HG03060 (cell line): ENCODE results near the gene OR1F1.
"Not testable (repeated sequence)": the region's sequence is repeated elsewhere in the genome, so short reads cannot be mapped to it uniquely, and the experiment has no call there.

Experiments
- ATAC-seq: cut with Tn5 transposase; IDR thresholded peaks from one replicate; pipeline ENCODE4 v1.9.1; 2021; ENCODE audit warnings: low read depth, moderate number of reproducible peaks; ENCODE audit not compliant: unreplicated experiment

The OR1F1 gene

DNA sequence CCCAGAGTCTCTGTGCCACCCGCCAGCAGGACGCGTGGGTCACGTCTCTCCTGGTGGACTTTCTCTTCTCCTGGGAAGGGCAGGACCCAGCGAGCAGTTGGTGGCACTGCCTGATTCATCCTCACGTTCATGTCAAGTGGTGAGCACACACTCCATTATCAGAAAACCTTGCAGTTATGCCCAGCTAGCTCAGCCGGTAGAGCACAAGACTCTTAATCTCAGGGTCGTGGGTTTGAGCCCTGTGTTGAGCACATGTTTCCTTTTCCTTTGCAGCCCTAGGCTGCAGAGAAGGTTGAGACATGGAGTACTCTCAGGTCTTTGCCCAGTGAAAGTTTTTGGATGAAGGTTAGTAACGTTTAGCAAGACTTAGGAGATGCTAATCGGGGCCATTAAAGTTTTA, 8.0 kb downstream of the OR1F1 start:
- ATAC-seq, result no peak

DNA sequence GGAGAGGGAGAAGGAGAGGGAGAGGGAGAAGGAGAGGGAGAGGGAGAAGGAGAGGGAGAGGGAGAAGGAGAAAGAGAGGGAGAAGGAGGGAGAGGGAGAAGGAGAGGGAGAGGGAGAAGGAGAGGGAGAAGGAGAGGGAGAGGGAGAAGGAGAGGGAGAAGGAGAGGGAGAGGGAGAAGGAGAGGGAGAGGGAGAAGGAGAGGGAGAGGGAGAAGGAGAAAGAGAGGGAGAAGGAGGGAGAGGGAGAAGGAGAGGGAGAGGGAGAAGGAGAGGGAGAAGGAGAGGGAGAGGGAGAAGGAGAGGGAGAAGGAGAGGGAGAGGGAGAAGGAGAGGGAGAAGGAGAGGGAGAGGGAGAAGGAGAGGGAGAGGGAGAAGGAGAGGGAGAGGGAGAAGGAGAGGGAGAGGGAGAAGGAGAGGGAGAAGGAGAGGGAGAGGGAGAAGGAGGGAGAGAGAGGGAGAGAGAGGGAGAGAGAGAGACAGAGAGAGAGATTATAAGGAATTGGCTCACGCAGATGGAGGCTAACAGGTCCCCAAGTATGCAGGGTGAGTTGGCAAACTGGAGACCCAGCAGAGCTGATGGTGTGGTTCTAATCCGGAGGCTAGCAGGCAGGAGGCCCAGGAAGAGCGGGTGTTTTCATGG, 9.8 kb downstream of the OR1F1 start:
- not testable (repeated sequence) for ATAC-seq

DNA sequence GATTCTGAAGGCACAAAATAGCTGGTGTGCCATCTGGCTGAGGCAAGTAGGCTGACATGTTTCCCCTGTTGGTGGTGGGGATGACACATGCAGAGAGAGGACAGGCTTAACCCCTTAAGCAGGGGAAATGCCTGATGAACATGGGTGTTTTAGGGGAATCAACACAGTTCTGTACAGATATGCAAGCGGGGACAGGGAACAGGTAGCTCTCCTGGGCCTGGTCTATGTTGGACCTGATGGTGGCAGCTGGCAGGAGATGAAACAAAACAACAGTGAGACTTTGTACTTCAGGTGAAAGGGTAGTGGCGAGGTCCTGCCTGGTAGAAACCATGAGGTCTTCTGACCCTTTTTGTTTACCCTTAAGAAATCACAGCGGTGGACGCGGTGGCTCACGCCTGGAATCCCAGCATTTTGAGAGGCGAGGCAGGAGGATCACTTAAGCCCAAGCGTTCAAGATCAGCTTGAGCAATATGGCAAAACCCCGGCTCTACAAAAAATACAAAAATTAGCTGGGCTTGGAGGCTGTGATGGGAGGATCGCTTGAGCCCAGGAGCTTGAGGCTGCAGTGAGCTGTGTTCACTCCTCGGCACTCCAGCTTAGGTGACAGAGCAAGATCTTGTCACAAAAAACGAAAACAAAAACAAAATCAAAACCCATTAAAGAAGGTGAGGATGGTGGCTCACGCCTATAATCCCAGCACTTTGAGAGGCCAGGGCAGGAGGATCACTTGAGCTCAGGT, 10.5 kb downstream of the OR1F1 start:
- ATAC-seq, result no peak

DNA sequence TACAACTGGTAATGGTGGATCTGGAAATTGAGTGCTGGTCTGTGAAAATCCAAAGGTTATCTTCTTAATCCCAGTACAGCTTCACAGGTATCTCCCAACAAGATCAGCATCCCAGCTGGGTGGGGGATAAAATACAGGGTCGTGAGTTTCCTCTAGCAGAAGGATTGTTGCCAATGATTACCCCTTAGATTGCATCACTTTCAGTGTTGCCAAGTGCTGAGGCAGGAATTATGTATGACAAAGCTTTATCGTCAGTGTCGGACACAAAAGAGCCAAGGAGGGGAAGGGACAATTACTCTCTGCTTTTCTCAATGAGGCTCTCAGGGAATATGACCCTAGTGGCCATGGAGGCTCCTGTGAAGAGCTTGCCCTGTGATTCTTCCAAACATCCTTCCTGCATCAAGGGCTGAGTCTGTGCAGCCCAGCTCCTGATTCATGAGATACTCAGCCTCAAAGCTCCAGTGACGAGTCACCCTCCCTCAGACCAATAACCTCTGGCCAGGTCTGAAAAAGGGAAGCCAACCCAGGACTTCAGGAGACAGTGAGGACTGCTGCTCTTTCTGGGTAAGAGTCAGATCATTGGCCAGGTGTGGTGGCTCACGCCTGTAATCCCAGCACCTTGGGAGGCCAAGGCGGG, 15.0 kb downstream of the OR1F1 start:
- no peak for ATAC-seq

DNA sequence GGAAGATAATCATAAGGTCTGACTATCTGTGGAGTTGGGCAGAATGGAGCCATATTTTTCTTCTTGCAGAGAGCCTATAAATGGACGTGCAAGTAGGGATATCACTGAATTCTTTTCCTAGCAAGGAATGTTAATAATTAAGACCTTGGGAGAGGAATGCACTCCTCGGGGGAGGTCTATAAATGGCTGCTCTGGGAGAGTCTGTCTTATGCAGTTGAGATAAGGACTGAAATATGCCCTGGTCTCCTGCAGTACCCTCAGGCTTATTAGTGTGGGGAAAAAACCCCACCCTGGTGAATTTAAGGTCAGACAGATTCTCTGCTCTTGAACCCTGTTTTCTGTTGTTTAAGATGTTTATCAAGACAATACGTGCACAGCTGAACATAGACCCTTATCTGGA, 17.9 kb downstream of the OR1F1 start:
- not testable (repeated sequence) for ATAC-seq

DNA sequence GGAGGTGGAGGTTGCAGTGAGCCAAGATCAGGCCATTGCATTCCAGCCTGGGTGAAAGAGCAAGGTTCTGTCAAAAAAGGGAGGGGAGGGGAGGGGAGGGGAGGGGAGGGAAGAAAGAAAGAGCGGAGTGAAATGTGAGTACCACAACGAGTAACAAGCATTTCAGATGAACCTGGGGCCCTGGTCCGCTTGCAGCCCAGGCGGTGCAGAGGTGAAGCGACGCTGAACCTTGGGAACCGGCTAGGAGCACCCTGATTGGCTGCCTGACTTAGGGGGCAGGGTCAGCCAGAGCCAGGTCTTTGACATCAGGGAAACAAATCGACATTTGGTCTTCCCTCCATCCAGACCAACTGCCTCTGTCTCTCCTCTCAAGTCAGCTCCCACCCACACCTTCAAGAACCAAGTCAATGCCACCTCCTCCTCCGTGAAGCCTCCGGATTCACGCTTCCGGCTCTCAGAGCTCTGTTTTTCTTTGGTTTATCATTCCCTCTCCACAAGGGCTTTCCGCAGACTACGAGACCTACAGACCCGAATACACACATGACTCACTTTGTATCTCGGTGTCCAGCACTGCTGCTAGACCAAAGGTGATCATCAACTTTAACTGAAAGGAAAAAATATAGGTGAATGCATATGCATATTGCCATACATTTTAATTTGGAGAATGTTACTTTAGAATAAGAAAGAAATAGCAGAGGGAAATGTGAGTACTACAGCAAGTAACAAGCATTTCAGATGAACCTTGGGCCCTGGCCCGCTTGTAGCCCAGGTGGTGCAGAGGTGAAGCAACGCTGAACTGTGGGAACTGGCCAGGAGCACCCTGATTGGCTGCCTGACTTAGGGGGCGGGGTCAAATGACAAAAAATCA, 19.3 kb downstream of the OR1F1 start:
- no peak for ATAC-seq

DNA sequence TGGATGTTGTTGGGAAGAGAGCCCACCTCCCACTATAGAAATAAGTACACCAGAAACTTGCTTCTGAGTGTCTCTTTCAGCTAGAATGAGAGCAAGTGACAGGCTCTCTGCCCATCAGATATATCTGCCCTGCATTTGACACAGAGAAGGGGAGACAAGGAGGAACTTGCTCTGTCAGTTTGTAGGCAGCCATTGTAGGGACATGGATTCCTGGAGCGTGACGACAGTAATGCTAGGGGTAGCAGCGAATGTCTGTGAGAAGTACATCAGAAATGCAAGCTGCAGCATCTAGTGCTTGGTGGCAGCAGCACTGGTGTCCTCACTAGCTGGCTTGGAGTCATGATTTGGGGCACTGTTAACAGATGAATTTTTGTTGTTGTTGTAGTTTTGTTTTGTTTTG, 24.0 kb downstream of the OR1F1 start:
- ATAC-seq, result no peak

DNA sequence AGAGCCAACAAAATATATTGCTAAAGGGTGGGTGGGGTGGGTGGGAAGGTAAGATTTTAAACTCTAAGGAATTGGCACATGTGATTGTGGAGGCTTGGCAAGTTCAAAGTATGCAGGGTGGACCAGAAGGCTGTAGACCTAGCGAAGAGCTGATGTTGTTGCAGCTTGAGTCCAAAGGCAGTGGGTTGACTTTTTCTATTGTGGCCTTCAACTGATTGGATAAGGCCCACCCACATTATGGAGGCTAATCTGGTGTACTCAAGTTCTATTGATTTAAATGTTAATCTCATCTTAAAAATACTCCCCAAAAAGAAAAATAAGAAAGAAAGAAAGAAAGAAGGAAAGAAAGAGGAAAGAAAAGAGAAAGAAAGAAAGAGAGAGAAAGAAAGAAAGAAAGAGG, 24.6 kb downstream of the OR1F1 start:
- ATAC-seq, result no peak

DNA sequence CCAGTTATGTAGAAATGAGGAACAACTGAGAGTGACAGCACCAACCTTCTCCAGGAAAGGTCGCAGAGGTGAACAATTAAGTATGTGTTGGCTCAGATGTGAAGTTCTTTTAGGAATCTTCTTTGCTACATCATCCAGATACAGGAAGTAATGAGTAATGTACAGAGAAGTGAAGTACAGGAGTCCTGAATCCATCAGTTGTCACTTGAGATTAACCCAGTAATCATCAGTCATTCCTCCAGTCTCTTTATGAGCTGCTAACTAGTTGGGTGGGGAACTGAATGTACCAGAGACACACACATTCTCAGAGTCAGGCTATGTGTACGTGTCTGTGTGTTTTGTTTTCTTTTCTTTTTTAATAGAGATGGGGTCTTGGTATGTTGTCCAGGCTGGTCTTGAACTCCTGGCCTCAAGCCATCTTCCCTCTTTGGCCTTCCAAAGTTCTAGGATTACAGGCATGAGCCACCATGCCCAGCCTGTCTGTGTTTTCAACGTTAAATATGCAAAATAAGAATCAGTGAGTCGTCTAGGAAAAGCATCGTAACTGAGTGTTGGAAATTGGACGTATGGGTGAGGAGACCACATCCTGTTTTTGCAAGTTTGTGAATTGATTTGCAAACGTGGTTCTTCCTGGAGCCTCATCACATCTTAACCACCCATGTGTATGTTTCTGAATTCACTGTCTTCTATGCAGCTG, 27.0 kb downstream of the OR1F1 start:
- no peak for ATAC-seq

DNA sequence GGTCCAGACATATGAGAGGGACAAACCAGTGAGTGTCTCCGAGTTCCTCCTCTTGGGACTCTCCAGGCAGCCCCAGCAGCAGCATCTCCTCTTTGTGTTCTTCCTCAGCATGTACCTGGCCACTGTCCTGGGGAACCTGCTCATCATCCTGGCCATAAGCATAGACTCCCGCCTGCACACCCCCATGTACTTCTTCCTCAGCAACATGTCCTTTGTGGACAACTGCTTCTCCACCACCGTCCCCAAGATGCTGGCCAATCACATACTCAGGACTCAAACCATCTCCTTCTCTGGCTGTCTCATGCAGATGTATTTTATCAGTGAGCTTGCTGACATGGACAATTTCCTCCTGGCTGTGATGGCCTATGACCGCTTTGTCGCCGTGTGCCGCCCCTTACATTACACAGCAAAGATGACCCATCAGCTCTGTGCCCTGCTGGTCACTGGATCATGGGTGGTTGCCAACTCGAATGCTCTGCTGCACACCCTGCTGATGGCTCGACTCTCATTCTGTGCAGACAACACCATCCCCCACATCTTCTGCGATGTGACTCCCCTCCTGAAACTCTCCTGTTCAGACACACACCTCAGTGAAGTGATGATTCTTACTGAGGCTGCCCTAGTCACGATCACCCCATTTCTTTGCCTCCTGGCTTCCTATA, 27.7 kb downstream of the OR1F1 start:
- ATAC-seq, result no peak

DNA sequence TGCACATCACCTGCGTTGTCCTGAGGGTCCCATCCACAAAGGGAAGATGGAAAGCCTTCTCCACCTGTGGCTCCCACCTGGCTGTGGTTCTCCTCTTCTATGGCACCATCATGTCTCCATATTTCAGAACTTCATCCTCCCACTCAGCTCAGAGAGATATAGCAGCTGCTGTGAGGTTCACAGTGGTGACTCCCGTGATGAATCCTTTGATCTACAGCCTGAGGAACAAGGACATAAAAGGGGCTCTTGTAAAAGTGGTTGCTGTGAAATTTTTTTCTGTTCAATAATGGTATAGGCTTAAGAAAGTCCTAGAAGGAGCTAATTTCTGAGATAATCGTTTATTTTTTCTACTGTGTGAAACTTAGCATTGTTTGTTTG, 28.2 kb downstream of the OR1F1 start:
- no peak for ATAC-seq

DNA sequence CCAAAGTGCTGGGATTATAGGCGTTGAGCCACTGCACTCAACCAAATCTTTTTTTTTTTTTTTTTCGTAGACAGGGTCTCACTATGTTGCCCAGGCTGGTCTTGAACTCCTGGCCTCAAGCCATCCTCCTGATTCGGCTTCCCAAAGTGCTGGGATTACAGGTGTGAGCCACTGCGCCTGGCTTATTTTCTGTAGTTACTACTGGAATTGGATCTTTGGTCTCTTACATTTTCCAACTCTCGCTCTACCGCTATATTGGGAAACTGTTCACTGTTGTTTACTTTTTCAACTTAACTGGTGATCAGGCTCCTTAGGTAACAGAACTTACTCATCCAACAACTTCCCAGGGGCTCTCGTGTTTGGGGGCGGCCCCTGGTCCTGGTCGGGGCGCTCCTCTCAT, 32.8 kb downstream of the OR1F1 start:
- ATAC-seq, result no peak

DNA sequence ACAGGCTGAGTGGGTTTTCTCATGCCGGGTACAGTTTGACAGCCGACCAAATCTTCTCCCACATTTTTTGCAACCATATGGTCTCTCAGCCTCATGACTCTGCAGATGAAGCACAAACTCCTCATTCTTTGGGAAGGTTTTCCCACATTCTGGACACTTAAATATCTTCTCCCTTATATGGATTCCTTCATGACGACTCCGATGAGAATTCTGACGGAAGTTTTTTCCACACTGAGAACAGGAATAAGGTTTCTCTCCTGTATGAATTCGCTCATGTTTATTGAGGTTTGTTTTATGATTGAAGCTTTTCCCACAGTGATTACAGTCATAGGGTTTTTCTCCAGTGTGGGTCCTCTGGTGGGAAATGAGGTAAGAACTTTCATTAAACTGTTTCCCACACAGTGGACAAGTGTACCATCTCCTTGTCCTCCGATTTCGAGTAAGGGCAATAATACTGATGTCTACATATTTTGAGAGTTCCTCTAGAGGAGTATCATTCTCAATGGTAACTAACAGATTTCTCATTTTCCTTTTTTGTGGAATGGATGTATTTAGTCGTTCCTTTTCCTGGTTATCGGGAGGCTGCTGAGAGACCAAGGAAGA, 36.0 kb downstream of the OR1F1 start:
- no peak for ATAC-seq

DNA sequence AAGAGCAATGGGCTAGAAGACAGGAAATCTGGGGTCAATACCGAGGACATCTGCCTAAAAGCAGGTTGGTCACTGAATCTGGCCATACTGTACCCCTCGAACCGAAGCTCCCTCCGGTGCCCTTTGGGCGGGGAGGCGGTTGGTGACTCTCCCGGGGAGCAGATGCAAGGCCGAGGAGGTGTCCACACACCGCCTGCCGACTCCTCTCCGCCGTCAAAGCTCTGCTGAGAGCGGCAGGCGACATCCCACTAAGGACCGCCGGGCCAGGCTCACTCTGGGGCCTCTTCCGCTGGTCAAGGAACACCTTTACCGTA, 46.5 kb downstream of the OR1F1 start:
- no peak for ATAC-seq

DNA sequence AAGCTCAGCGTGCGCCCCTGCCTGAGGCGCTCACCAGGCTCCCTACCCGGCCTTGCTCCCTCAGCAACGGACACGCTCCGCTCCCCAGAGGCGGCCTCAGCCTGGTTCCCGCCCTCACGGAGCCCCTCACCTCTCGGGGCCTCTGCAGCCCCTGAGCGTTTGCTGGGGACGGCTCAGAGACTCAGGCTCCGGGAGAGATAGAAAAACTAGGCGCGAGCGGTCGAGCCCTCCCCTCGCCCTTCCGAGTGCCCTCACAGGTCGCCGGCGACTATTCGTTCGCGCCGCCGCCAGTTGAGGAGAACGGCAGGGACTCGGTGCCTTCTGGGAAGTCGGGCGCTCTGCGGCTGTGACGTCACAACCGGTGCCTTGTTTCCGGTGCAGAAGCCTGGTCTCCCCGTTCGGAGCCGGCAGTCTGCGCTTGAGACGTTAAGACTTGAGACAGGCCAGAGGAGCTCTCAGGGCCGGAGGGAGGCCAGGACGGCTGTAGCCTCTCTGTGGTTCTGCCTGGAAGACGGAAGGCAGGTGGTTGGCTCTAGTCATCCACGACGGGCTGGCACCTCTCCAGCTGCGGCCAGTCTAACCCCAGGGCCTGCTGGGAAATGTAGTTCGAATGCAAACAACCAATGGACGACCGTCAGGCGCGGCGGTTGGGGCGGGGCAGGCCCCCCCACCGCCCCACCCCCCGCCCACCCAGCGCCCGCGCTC, 47.0 kb downstream of the OR1F1 start, which contains the start of gene ZNF200:
Gene ZNF200 (minus strand): TSS at position 302 of the 705 bp plus-strand sequence. CDS start 1,403 bp downstream, outside the sequence.
- ATAC-seq, result peak; percentile 68

DNA sequence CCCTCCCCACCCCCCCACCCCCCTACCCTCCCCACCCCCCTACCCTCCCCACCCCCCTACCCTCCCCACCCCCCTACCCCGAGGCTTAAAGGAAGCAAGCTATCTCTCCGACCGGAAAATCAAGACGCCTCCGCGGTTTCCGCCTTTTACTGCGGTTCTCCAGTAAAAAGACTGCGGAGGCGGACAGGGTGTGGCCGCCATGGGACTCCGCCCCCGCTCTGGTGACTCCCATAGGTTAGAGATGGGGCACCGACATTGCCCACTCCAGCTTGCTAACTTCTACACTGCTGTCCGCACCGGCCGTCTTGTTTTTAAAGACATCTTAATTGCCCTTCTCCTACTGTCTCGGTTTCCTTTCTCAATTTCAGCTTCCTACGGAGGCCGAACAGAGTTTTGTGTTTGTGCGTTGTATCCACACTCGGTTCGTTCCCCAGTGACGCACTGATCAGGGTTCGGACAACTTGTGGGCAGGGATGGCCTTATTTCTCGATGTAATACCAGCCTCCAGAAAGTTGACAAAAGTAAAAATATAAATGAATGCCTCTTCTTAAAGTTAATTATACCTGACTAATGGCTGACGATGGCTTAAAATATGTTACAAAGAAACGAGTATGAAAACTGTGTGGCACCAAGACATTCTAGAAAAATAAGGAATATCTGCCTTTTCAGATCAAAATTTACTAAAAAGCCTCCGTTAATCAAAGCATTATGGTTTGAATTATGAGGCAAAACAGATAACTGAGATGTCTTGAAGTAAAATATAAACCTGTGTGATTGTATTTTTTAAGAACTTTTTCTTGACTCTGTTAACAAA, 48.1 kb downstream of the OR1F1 start:
- ATAC-seq, result no peak

DNA sequence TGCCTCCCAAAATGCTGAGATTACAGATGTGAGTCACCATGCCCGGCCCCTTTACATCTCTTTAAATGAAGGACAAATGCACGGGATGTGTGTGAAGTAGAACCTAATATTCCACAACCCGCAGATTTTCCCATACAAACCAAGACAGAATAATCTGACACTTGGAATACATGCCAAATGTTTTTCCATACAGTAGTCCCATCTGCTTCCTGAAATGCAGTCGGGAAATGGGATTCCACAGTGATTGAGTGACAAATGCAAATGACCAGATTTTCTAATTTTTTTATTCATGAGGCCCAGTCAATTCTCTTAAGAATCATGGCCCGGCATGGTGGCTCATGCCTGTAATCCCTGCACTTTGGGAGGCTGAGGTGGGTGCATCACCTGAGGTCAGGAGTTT, 53.8 kb downstream of the OR1F1 start:
- no peak for ATAC-seq

DNA sequence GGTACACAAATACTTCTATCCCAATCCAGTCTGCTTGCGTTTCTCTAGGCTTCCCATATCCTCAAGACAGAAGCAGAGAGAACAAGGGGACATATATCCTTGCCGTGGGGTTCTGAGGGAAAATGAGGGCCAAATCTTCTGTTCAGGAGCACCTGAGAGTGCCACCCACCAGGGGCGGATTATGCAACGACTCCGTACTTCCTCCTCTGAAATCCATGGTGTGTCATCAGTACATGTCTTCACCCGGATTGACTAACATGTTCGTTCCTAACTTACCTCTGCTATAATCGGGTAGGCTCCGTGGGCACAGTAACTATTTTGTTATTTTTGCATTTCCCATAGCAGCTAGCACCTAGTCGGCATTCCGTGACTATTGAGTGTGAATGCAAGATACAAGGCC, 54.7 kb downstream of the OR1F1 start:
- no peak for ATAC-seq
